Rectal smooth muscle tissue (tissue), 1 donor: Measurements from ENCODE around the gene TFF1.

Experiments
- H3K27ac ChIP-seq: one replicate; pipeline ENCODE4 v1.7.0; 2013; ENCODE audit warnings: low read depth, low read length, inconsistent platforms
- H3K27me3 ChIP-seq: one replicate; pipeline ENCODE4 v1.7.0; 2013; ENCODE audit warnings: low read length; ENCODE audit not compliant: control insufficient read depth, insufficient read depth
- H3K36me3 ChIP-seq: one replicate; pipeline ENCODE4 v1.7.0; 2013; ENCODE audit warnings: low read length; ENCODE audit not compliant: control insufficient read depth, insufficient read depth
- H3K4me1 ChIP-seq: one replicate; pipeline ENCODE4 v1.7.0; 2013; ENCODE audit warnings: low read length; ENCODE audit not compliant: control insufficient read depth, insufficient read depth
- H3K4me3 ChIP-seq: one replicate; pipeline ENCODE4 v1.7.0; 2013; ENCODE audit warnings: low read length
- H3K9ac ChIP-seq: one replicate; pipeline ENCODE4 v1.7.0; 2013; ENCODE audit warnings: low read length

The TFF1 gene

DNA sequence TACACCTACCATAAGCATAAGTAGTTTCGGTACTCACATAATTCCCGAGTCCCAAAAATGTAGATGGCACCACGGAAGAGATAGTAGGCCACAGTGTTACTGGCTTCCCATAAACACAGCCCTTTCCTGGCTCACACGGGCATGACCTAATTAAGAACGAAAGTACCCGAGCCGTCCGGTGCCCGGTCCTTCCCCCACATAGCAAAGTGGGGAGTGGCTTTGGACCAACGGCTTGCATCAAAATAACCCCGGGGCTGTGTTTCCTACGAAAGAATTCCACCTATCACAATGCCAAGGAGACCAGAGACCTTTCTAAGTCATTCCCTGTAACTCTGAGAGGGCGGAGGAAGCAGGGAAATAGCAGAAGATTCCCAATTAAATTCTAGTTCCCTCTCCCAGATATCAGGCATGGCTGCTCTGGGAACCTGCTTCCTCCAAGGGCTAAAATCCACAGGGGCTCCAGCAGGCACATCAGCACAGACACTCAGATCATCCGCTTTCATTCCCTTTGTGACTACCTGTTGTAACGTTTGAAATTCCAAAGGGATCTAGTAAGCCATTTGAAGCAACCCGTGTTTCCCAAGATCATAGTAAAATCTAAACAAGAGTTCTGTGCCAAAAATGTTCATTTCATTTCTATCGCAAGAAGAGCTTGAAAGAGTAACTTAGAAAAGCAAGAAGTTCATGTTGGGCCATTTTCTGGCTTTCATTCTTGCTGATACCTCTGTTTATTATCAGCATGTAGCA is 29.7 kb upstream of the TFF1 start, which contains the start of gene TMPRSS3:
Gene TMPRSS3, minus strand, starts transcription at position 148 of the 747 bp plus-strand sequence. CDS start 635 bp downstream, outside the sequence.
- no peaks in the 10 kb centered on the region for H3K27me3 ChIP-seq
- no peak within 1 kb of the TSS for H3K27ac ChIP-seq
- H3K4me3 ChIP-seq = no peak within 1 kb of the TSS
- H3K4me1 ChIP-seq = no peaks in the 10 kb centered on the region
- no peaks in the 10 kb centered on the region for H3K36me3 ChIP-seq
- H3K9ac ChIP-seq = no peak within 1 kb of the TSS

DNA sequence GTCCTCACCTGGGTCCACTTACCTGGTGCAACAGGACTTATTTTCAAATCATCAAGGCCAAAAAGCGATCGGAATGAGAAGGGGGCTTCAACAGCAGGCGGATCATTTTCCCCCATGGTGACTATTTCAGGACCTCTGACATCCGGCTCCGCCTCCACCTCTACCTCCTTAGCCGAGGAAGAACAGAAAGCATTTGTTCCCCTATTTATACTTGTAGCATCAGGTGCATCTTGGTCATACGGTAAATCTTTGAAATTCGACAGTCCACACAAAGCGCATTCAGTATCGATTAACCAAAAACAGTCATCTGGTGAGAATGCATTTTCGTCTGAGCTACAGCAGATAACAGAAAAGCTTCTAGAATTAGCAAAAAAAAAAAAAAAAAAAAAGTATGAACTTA is 29.0 kb upstream of the TFF1 start:
- no peak overlapping the region for H3K27ac ChIP-seq

DNA sequence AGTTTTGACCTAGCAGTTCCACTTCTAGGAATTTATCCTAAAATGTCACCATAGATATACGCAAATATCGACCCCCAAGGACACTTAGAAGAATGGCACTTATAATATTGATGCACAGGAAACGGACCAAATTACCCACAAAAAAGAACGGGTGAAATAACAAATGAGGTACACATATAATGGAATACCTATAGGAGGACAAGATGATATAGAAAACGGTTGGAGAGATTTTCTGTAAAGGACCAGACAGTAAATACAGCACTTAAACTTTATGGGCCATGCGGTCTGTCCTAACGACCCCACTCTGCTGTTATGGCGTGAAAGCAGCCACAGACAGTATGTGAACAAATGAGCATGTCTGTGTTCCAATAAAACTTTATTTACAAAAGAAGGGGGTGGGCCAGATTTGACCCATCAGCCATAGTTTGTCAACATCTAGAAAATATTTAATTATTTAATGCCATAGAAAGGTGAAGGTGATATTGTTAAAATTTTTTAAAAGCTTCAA is 27.2 kb upstream of the TFF1 start:
- no peaks in the 10 kb centered on the region for H3K36me3 ChIP-seq
- no peaks in the 10 kb centered on the region for H3K4me1 ChIP-seq
- H3K4me3 ChIP-seq = no peak overlapping the region
- H3K27ac ChIP-seq = no peak overlapping the region
- no peak overlapping the region for H3K9ac ChIP-seq
- H3K27me3 ChIP-seq = no peaks in the 10 kb centered on the region

More for the DNA sequence above, 29.0 kb upstream of the TFF1 start:
- H3K4me3 ChIP-seq = no peak overlapping the region
- no peaks in the 10 kb centered on the region for H3K4me1 ChIP-seq
- no peaks in the 10 kb centered on the region for H3K36me3 ChIP-seq
- no peaks in the 10 kb centered on the region for H3K27me3 ChIP-seq
- no peak overlapping the region for H3K9ac ChIP-seq

DNA sequence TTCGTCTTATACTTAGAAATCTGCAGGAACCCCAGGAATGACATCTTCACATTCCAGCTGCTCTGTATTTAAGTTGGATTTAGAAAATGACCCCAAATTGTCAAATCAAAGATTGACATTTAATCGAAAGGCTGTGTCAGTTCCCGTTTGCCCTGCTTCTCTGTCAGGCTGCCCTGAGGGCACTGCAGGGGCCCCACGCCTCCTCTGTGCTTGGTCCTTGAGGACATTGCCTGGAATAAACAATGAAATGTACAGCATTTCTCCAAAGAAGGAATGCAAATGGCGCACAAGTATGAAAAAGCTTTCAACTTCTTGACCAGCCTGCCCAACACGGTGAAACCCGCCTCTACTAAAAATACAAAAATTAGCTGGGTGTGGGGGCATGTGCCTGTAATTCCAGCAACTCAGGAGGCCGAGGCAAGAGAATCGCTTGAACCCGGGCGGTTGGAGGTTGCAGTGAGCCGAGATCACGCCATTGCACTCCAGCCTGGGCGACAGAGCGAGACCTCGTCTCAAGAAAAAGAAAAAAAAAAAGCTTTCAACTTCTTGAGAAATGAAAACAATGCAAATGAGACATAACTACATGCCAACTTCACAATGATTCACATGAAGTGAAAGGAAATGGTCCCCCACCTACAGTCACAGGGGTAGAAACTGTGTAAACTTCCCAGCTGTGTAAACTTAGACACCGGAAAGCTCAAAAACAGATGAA is 26.6 kb upstream of the TFF1 start:
- Histone ChIP-seq H3K4me1 (no peaks in the 10 kb centered on the region), H3K27ac (no peak overlapping the region), H3K9ac (no peak overlapping the region), H3K36me3 (no peaks in the 10 kb centered on the region), H3K4me3 (no peak overlapping the region), H3K27me3 (no peaks in the 10 kb centered on the region)

DNA sequence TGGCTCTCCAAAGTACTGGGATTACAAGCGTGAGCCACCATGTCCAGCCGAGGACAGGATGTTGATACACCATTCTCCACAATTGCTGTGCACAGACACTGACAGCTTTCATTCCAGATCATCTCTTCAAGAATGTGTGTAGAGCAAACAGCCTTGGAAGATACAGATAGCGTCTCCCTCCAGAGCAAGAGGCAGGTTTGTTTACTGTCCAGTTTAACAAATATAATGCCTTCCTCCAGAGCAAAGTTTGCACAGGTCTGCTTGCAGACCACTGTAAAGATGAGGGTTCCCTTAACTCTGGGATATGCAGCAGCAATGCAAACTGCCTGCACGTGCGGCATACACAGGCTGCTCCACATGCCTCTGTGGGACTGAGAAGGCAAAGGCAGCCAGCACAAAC is 25.0 kb upstream of the TFF1 start:
- Histone ChIP-seq H3K36me3 (no peaks in the 10 kb centered on the region), H3K27ac (no peak overlapping the region), H3K9ac (no peak overlapping the region), H3K4me3 (no peak overlapping the region), H3K27me3 (no peaks in the 10 kb centered on the region), H3K4me1 (no peaks in the 10 kb centered on the region)

DNA sequence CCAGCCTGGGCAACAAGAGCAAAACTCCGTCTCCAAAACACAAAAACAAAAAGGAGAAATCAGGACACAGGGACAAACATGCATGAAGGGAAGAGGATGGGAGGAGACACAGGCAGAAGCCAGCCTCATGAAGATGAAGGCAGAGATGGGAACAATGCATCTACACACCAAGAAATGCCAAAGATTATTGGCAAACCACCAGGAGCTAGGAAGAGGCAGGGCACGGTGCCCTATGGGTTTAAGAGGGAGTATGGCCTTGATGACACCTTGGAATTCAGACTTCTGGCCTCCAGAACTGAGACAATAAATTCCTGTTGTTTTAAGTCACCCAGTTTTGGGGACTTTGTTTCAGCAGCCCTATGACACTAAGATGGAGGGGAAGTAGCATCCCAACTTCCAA is 24.4 kb upstream of the TFF1 start:
- Histone ChIP-seq H3K9ac (no peak overlapping the region), H3K27ac (no peak overlapping the region), H3K27me3 (no peaks in the 10 kb centered on the region), H3K36me3 (no peaks in the 10 kb centered on the region), H3K4me3 (no peak overlapping the region), H3K4me1 (no peaks in the 10 kb centered on the region)

DNA sequence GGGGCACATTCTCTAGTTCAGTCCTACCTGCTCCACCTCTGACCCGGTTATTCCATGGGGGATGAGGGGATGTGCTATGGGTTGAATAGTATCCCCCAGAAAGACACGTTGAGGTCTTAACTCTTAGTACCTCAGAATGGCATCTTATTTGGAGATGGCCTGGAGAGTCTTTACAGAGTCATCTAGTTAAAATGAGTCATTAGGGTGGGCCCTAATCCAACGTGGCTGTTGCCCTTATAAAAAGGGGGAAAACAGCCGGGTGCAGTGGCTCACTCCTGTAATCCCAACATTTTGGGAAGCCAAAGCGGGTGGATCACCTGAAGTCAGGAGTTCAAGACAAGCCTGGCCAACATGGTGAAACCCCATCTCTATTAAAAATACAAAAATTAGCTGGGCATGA is 23.9 kb upstream of the TFF1 start:
- no peak overlapping the region for H3K4me3 ChIP-seq
- H3K27ac ChIP-seq = no peak overlapping the region
- no peak overlapping the region for H3K9ac ChIP-seq
- no peaks in the 10 kb centered on the region for H3K27me3 ChIP-seq
- H3K36me3 ChIP-seq = no peaks in the 10 kb centered on the region
- H3K4me1 ChIP-seq = no peaks in the 10 kb centered on the region

DNA sequence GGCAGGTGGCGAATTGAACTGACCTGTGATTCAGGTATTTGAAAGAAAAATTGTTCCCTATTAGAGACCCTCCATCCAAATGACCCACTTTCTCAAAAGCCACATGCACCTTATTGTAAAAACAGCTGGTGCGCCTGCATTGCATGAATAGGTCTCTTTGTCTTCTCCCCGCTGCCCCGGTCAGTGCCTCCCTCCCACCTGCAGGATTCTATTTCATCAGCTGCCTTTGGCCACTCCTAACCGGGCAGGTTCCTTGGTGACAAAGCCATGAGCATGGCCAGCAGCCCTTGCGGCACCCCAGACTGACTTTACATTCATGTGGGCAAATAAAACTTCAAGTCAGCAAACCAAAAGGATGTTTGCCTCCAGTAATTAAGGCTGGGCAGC is 23.1 kb upstream of the TFF1 start:
- no peak overlapping the region for H3K27ac ChIP-seq
- H3K27me3 ChIP-seq = no peaks in the 10 kb centered on the region
- no peaks in the 10 kb centered on the region for H3K36me3 ChIP-seq
- no peak overlapping the region for H3K4me3 ChIP-seq
- no peak overlapping the region for H3K9ac ChIP-seq
- no peaks in the 10 kb centered on the region for H3K4me1 ChIP-seq

DNA sequence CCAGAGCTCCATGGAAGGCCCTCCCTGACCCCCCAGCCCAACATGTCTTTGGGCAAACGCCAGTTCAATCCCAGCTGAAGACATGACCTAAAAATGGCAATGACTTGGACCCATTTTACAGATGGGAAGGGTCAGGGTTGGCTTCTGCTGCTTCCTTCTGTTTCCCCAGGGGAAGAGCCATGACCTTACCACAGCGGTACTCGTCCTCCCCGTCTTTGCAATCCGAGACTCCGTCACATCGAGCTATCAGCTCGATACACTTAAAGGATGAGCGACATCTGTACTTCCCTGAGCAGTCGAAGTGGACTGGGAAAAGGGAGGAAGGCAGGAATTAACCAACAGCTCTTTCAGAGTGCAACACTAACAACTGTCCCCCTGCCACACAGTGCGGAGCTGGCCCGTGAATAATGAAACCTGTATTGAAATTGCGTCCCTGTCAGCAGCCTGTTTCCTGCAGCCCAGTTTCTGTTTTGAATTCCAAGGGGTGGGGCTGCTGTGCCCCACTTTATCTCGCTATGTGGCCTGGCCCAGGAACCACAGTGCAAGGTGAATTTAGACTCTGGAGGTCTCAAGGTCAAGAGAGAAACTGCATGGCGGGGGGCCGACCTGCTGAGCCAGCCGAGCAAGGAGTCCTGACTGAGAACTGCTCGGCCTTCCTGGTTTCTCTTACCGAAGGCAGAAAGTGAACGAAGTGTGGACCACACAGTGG is 22.6 kb upstream of the TFF1 start:
- H3K4me1 ChIP-seq = no peaks in the 10 kb centered on the region
- H3K27ac ChIP-seq = no peak overlapping the region
- H3K27me3 ChIP-seq = no peaks in the 10 kb centered on the region

DNA sequence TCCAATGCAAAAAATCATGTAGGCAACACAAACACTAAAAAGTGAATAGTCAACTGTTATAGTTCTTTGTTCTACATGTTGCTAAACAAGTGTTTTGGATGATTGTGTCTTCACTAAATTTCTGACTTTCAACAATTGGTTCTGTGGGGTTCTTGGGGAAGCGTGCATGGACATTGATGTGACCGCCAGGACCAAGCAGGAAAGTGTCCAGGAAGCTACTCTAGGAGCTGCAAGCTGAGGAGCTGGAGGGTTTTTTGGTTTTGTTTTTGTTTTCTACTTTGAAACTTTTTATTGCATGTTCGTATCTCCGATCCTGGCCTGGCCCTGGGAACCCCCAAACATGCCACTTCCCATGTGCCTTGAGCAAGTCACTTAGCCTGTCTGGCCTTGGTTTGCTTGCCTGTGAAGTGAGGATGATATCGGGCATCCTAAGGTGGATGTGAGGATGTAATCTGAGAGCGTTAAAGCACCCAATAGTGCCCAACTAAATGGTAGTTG is 21.6 kb upstream of the TFF1 start:
- Histone ChIP-seq H3K9ac (no peak overlapping the region), H3K36me3 (no peaks in the 10 kb centered on the region), H3K4me1 (no peaks in the 10 kb centered on the region), H3K27ac (no peak overlapping the region), H3K27me3 (no peaks in the 10 kb centered on the region), H3K4me3 (no peak overlapping the region)

More for the DNA sequence above, 22.6 kb upstream of the TFF1 start:
- Histone ChIP-seq H3K9ac (no peak overlapping the region), H3K4me3 (no peak overlapping the region), H3K36me3 (no peaks in the 10 kb centered on the region)

- H3K27ac ChIP-seq = no peak overlapping the region
- no peaks in the 10 kb centered on the region for H3K4me1 ChIP-seq
- H3K4me3 ChIP-seq = no peak overlapping the region
- no peaks in the 10 kb centered on the region for H3K27me3 ChIP-seq
- H3K36me3 ChIP-seq = no peaks in the 10 kb centered on the region
- no peak overlapping the region for H3K9ac ChIP-seq
Measured at GRCh38 chr21:42387164-42387563, 20.8 kb upstream of the TFF1 start.

DNA sequence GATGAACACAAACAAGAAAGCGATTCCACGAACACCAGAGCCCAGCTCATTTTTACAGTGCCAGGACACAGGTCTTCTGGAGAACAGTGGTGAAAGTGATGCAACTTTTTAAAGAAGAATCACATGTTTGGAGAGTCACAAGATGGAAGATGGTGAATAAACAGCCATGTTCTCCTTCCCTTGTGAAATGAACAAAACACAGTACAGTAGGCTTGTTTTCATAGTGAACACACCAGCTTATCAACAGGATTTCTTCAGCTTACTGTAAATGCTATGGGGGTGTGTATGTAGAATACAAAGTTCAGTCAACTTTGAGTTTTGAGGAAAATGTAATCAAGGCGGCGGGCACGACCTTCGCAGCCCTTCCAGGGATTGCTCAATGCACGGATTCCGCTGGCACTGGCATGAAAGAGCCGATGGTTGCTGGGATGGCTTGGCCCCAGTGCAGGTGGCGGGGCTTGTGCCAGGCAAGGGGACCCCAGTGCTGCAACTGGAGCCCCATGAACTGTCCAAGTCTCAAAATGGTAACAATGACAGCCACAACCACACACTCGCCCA is 19.8 kb upstream of the TFF1 start:
- Histone ChIP-seq H3K27ac (no peak overlapping the region), H3K4me1 (no peaks in the 10 kb centered on the region), H3K36me3 (no peaks in the 10 kb centered on the region), H3K27me3 (no peaks in the 10 kb centered on the region), H3K4me3 (no peak overlapping the region), H3K9ac (no peak overlapping the region)
